SH-SY5Y (cell line): ENCODE measurements around the gene FBXL13.

ENCODE experiments used
- GATA2 ChIP-seq: IDR thresholded peaks from 2 replicates; pipeline ENCODE4 v1.6.1; 2011; ENCODE audit warnings: mild to moderate bottlenecking, low read depth, low read length
- GATA3 ChIP-seq: IDR thresholded peaks from 2 replicates; pipeline ENCODE4 v1.6.1; 2011; ENCODE audit warnings: low read depth, mild to moderate bottlenecking, low read length, moderate library complexity

Gene FBXL13

DNA sequence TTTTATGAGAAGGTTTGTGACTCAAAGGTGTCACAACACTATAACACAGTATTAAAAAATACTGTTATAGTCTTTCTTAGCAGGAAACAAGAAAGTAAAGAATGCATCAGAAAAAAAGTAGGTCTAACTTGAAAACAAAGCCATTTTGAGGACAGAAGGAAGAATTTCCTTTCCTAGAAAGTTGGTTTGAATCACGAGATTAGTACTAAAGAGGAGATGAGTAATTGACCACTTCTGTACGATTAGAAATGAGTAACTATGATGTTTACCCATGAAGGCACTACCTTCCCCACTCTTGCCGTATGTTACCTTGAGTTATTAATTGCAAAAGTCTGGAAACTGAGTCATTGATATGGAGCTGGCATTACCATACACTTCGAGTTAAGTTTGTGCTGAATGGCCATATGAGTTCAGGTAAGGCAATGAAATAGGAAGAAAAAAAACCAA, 260.5 kb downstream of the FBXL13 start:
- TF ChIP-seq GATA2 (no peak), GATA3 (no peak)

DNA sequence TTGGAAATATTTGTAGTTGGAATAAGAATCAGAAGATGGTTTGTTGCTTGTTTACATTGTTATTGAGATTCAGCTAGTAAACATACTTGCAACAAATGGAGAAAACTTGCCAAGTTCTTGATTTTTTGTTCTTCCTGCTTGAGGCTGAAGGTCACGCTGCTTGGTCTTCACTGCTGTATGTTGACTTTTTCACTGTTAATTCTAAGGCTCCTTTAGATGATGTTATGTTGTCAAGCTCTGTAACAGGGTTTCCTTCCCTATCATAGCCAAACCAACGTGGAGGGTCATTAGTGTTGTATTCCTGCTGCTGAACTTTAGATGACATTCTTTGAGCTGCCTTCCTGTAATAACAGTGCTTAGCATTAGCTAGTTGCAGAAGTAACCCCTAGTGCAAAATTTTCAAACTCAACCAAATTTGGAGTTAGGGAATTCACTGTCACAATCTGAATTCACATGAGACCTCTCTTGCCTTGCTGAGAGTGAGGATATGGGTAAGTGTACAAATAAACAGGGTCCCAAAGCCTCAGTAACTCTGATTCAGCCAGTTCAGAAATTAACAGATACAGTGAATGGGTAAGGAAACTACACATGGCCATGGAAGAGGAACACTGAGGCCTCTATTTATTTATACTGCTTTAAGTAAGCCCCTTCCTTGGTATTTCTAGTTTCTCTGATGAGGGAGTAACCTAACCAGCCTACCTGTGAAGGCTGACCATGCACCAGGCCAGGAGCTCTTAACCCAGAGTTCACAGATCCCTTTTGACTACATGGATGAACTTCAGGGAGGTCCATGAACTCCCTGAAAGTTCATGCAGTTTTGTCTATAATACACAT, 261.2 kb downstream of the FBXL13 start:
- TF ChIP-seq GATA2 = no peak
- TF ChIP-seq GATA3 = no peak

DNA sequence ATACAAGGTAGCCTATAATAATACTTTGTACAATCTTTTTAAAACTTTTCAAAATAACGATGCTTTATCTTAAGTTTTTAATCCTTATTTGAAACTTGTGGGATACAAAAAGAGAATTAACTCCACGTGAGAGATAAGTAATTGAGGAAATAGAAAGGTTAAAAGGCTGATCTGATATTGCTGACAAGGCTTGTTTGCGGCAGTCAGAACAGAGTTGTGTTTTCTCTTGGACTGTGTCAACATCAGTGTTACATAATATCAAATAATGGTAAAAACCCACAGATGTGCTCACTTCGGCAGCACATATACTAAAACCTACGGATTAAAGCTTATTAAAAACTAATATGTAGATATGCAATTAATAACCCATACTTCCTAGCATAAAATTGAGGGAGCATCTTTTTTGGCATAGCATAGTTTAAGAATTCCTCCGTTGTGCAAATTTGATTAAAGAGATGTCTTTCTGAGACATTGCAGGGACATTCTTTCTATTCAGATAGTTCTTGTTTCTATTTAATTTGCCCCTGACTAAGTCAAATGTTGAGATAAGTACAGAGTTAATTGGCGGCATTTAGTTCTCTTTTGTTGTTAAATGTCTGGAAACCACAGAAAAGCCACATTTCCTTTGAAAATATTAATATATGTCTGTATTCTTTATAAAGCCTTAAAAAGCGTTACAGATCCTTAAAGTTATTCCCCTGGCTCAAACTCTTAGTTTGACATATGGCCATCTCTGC, 262.5 kb downstream of the FBXL13 start:
- TF ChIP-seq GATA3 (no peak), GATA2 (no peak)

DNA sequence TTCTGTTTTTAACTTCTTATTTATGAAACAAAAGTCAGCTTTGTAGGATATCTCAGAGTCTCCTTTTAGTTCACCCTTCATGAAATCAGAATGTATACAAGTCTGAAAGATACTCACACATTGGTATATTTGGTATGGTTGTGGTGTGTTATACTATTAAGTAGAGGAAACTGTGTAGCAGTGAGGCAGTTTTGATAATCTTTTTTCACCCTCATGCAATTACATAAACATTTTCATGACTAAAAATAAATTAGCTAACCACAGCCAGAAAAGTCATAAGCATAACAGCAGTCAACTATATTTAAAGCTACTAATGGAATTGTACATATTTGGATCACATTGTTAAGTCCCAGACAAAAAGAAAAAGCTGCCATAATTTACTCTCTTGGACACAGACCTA, 263.7 kb downstream of the FBXL13 start:
- TF ChIP-seq GATA3 (no peak), GATA2 (no peak)

DNA sequence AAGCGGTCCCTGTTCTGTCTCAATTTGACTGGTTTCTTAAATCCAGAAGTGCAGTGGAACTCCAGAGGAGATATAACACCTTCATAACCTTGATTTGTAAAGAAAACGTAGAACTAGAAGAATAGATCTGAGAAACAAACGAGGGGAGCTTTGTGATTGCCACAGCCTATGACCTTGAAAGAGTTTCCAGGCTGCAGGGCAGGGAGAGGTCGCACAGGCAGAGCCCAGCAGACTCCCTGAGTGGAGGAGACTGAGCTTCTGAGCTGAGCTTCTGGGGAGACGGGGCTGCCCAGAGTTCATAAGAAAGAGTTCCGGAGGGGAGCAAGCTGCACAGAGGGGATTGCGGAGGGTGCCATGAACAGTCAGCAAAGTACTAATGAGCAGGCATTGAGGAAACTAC, 268.0 kb downstream of the FBXL13 start:
- no peak for TF ChIP-seq GATA2
- no peak for TF ChIP-seq GATA3
